ENCODE results near the gene RANBP3. TPM values are rescaled to one million over a fixed set of nuclear protein-coding genes. Genes with fewer than 3 reads are reported as not detected.
"Not testable (repeated sequence)": the region's sequence is repeated elsewhere in the genome, so short reads cannot be mapped to it uniquely, and the experiment has no call there.

RANBP3 gene
- total RNA-seq, 1 experiment from 2014 or later = 59.5 TPM

GRCh38 chr19:5961969-5962945, 15.7 kb downstream of the RANBP3 start:
- H3K36me3 Mint-ChIP-seq (ENCODE audit: insufficient read depth, unreplicated experiment) = peaks cover 16% of the 10 kb centered on the region
- POLR2A ChIA-PET = no interaction called here
- no peak overlapping the region for H3K27ac Mint-ChIP-seq (ENCODE audit: low read depth, unreplicated experiment)
- DNase-seq (ENCODE audit: unreplicated experiment) = no peak
- H3K4me3 Mint-ChIP-seq (ENCODE audit: unreplicated experiment) = no peak overlapping the region
- no peaks in the 10 kb centered on the region for H3K27me3 Mint-ChIP-seq (ENCODE audit: insufficient read depth, unreplicated experiment)
- intact Hi-C loops (cut with micrococcal nuclease) = no loop called here
- no peaks in the 10 kb centered on the region for H3K9me3 Mint-ChIP-seq (ENCODE audit: unreplicated experiment)
- BruUV-seq (replicated peaks) = no TSS peak
- TF ChIP-seq CTCF (IDR thresholded peaks at IDR 0.05; ENCODE audit: unreplicated experiment) = no peak
- CTCF ChIA-PET = interaction anchor here (0.6 kb wide), 1 partner anchor 41 kb away, joined by 3 read pairs; no protein-coding TSS in a partner anchor
- peaks cover 33% of the 10 kb centered on the region for H3K4me1 Mint-ChIP-seq (ENCODE audit: insufficient read depth, unreplicated experiment)

- POLR2A ChIA-PET; H3K27ac Mint-ChIP-seq (ENCODE audit: low read depth, unreplicated experiment); intact Hi-C loops (cut with micrococcal nuclease); DNase-seq (ENCODE audit: unreplicated experiment); BruUV-seq (replicated peaks); H3K27me3 Mint-ChIP-seq (ENCODE audit: insufficient read depth, unreplicated experiment); H3K4me3 Mint-ChIP-seq (ENCODE audit: unreplicated experiment); H3K9me3 Mint-ChIP-seq (ENCODE audit: unreplicated experiment): not testable (repeated sequence)
- Mint-ChIP-seq H3K36me3 (ENCODE audit: insufficient read depth, unreplicated experiment) (peaks cover 10% of the 10 kb centered on the region), H3K4me1 (ENCODE audit: insufficient read depth, unreplicated experiment) (peaks cover 27% of the 10 kb centered on the region)
- CTCF ChIA-PET = interaction anchor here (0.6 kb wide), 1 partner anchor 41 kb away, joined by 3 read pairs; no protein-coding TSS in a partner anchor
Observed at GRCh38 chr19:5961641-5961968, 16.3 kb downstream of the RANBP3 start.

- no TSS peak for BruUV-seq (replicated peaks)
- H3K4me1 Mint-ChIP-seq (ENCODE audit: insufficient read depth, unreplicated experiment) = peaks cover 28% of the 10 kb centered on the region
- no peak for TF ChIP-seq CTCF (IDR thresholded peaks at IDR 0.05; ENCODE audit: unreplicated experiment)
- ChIA-PET POLR2A (interaction anchor here (1.2 kb wide), 1 partner anchor 18 kb away, joined by 3 read pairs; no protein-coding TSS in a partner anchor), CTCF (interaction anchor here (0.9 kb wide), 1 partner anchor 8 kb away, joined by 3 read pairs; no protein-coding TSS in a partner anchor)
- H3K9me3 Mint-ChIP-seq (ENCODE audit: unreplicated experiment) = no peaks in the 10 kb centered on the region
- DNase-seq (ENCODE audit: unreplicated experiment) = no peak
- intact Hi-C loops (cut with micrococcal nuclease) = no loop called here
- no peak overlapping the region for H3K27ac Mint-ChIP-seq (ENCODE audit: low read depth, unreplicated experiment)
- H3K4me3 Mint-ChIP-seq (ENCODE audit: unreplicated experiment) = no peak overlapping the region
- H3K36me3 Mint-ChIP-seq (ENCODE audit: insufficient read depth, unreplicated experiment) = peaks cover 7% of the 10 kb centered on the region
- no peaks in the 10 kb centered on the region for H3K27me3 Mint-ChIP-seq (ENCODE audit: insufficient read depth, unreplicated experiment)
Observed at GRCh38 chr19:5960005-5961001, 17.6 kb downstream of the RANBP3 start.

- Mint-ChIP-seq H3K36me3 (ENCODE audit: insufficient read depth, unreplicated experiment) (peaks cover 4% of the 10 kb centered on the region), H3K9me3 (ENCODE audit: unreplicated experiment) (no peaks in the 10 kb centered on the region), H3K4me3 (ENCODE audit: unreplicated experiment) (no peak overlapping the region), H3K27me3 (ENCODE audit: insufficient read depth, unreplicated experiment) (no peaks in the 10 kb centered on the region), H3K4me1 (ENCODE audit: insufficient read depth, unreplicated experiment) (peaks cover 29% of the 10 kb centered on the region), H3K27ac (ENCODE audit: low read depth, unreplicated experiment) (no peak overlapping the region)
- ChIA-PET POLR2A (interaction anchor here (1.2 kb wide), 1 partner anchor 19 kb away, joined by 3 read pairs; no protein-coding TSS in a partner anchor), CTCF (interaction anchor here (0.9 to 5.1 kb wide), 2 partner anchors 8 to 9 kb away, joined by 3 to 48 read pairs; no protein-coding TSS in a partner anchor)
- intact Hi-C loops (cut with micrococcal nuclease) = no loop called here
- BruUV-seq (replicated peaks) = no TSS peak
- no peak for DNase-seq (ENCODE audit: unreplicated experiment)
- no peak for TF ChIP-seq CTCF (IDR thresholded peaks at IDR 0.05; ENCODE audit: unreplicated experiment)
Observed at GRCh38 chr19:5959260-5960004, 18.5 kb downstream of the RANBP3 start.

Data from MCF 10A (cell line).